HAP-1 (cell line): ENCODE measurements around the gene SRPRB.
A peak's percentile ranks its signal among the peaks of the same experiment; 100 is the strongest.

Experiments used
- DNase-seq, 2 experiments: peaks; one replicate each; pipeline ENCODE4 v3.0.0-alpha.2; 2016 to 2020; ENCODE audit warnings: low spot score in 2 of 2
- H3K27me3 ChIP-seq: fragments of 250-450 bp; sonication (Bioruptor Pico); 2 replicates; pipeline ENCODE4 v1.5.1; 2020; ENCODE audit warnings: low read depth, mild to moderate bottlenecking, moderate library complexity
- H3K36me3 ChIP-seq: fragments of 250-450 bp; sonication (Bioruptor Pico); replicated peaks from 2 replicates; pipeline ENCODE4 v1.5.1; 2020; ENCODE audit warnings: mild to moderate bottlenecking
- H3K4me1 ChIP-seq: fragments of 250-450 bp; sonication (Bioruptor Pico); 2 replicates; pipeline ENCODE4 v1.5.1; 2020; ENCODE audit warnings: mild to moderate bottlenecking
- H3K4me3 ChIP-seq: fragments of 250-450 bp; sonication (Bioruptor Pico); 2 replicates; pipeline ENCODE4 v1.5.1; 2020; ENCODE audit warnings: mild to moderate bottlenecking, moderate library complexity
- H3K9me3 ChIP-seq: fragments of 250-450 bp; sonication (Bioruptor Pico); 2 replicates; pipeline ENCODE4 v1.5.1; 2020; ENCODE audit warnings: mild to moderate bottlenecking, moderate library complexity
- in situ Hi-C: fragments of 300-500 bp; cut with MboI; formaldehyde crosslinking; loops from 3 replicates; pipeline ENCODE4 v1.14.3; 2020; ENCODE audit warnings: low sequenced_read_pairs, inconsistent platforms, mixed read lengths

Gene SRPRB, protein sequence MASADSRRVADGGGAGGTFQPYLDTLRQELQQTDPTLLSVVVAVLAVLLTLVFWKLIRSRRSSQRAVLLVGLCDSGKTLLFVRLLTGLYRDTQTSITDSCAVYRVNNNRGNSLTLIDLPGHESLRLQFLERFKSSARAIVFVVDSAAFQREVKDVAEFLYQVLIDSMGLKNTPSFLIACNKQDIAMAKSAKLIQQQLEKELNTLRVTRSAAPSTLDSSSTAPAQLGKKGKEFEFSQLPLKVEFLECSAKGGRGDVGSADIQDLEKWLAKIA

DNA sequence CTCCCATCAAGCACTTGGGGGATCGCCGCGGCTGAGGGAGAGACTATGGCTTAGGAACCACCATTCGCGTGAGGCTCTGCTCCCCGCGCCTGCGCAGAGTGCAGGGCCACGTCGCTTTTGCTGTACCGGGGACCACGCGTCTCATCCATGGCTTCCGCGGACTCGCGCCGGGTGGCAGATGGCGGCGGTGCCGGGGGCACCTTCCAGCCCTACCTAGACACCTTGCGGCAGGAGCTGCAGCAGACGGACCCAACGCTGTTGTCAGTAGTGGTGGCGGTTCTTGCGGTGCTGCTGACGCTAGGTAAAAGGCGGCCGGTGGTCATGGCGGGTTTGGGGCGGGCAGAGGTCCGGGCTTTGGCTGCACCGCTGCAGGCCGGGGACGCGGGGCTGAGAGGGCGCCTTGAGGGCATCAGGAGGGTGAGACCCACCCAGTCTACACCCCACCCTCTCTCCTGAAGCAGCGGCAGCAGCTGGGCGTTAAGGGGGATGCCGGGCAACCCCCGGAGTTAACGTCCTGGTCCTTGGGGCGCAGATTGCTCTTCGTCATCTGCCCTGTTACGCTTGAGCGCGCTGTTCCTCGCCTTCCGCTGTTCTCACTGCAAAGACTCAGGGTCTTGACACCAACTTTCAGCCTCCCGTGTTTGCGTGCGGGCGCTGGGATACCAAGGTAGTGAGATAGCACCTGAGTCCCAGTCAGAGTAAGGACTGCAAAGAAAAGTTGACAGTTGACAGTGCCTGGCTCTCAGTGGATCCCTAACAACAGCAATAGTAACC is at the start of gene SRPRB:
Gene SRPRB (plus strand): TSS at position 114 of the 774 bp plus-strand sequence. CDS start 34 bp downstream, at position 148.
- Histone ChIP-seq H3K36me3 (peaks cover 34% of the 10 kb centered on the region), H3K9me3 (no peaks in the 10 kb centered on the region), H3K4me3 (peak within 1 kb of the TSS; percentile 88), H3K4me1 (peaks cover 5% of the 10 kb centered on the region), H3K27me3 (no peaks in the 10 kb centered on the region)
- in situ Hi-C loops, result loop anchor here (10.0 kb wide), 1 partner anchor 141 kb away; the partner anchor contains the start of gene TOPBP1
- peak; percentile 93 to 94 for DNase-seq

- no peaks in the 10 kb centered on the region for H3K4me1 ChIP-seq
- H3K4me3 ChIP-seq, result no peak overlapping the region
- no peak for DNase-seq
- H3K27me3 ChIP-seq, result no peaks in the 10 kb centered on the region
- H3K9me3 ChIP-seq, result no peaks in the 10 kb centered on the region
- in situ Hi-C loops, result no loop called here
- H3K36me3 ChIP-seq, result no peaks in the 10 kb centered on the region
Observed at GRCh38 chr3:133756716-133757694, 48.6 kb upstream of the SRPRB start.

DNA sequence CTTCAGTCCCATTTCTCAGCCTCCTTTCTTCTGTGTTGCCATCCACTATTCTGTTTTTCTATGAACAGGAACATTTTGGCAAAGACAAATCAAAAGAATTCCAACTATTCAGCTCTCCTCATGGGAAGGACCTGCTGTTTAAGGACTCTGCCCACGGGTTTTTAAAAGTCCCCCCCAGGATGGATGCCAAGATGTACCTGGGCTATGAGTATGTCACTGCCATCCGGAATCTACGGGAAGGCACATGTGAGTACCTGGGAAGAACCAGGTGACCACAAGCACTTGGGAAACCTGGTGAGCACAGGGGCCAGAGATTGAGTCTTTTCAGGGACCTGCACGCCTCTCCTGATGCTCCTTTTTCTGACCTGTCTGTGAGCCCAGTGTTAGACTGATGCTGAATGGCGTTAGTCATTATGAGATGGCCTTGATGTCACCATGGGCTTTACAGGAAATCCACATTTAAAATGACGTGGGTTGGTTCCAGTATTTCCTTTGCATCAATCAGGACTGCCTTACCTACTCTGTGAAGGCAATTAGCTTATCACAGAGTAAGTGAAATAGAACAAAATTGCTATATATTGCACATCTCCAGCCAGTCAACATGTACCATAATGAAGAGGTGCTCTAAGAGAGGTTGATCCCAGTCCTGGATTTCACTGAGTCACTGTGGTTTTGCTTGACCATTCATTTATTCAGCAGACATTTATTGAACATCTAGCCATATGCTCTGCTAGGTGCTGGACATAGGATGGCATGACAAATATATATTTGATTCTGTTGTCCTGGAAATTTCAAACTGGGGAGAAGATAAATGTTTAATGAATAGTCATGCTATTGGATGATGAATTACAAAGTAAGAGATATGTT is 47.7 kb upstream of the SRPRB start:
- Histone ChIP-seq H3K27me3 (no peaks in the 10 kb centered on the region), H3K4me1 (no peaks in the 10 kb centered on the region), H3K9me3 (no peaks in the 10 kb centered on the region), H3K4me3 (no peak overlapping the region), H3K36me3 (no peaks in the 10 kb centered on the region)
- in situ Hi-C loops, result no loop called here
- no peak for DNase-seq

GRCh38 chr3:133758568-133758928 is 47.1 kb upstream of the SRPRB start:
- DNase-seq, result no peak
- H3K4me3 ChIP-seq, result no peak overlapping the region
- H3K27me3 ChIP-seq, result no peaks in the 10 kb centered on the region
- H3K9me3 ChIP-seq, result no peaks in the 10 kb centered on the region
- no peaks in the 10 kb centered on the region for H3K36me3 ChIP-seq
- in situ Hi-C loops, result no loop called here
- no peaks in the 10 kb centered on the region for H3K4me1 ChIP-seq

GRCh38 chr3:133758964-133759739 is 46.5 kb upstream of the SRPRB start:
- Histone ChIP-seq H3K9me3 (no peaks in the 10 kb centered on the region), H3K36me3 (no peaks in the 10 kb centered on the region), H3K4me1 (no peaks in the 10 kb centered on the region), H3K27me3 (no peaks in the 10 kb centered on the region), H3K4me3 (no peak overlapping the region)
- in situ Hi-C loops, result no loop called here
- DNase-seq, result no peak

- no peaks in the 10 kb centered on the region for H3K27me3 ChIP-seq
- no peak for DNase-seq
- no peaks in the 10 kb centered on the region for H3K4me1 ChIP-seq
- H3K36me3 ChIP-seq, result no peaks in the 10 kb centered on the region
- in situ Hi-C loops, result no loop called here
- no peaks in the 10 kb centered on the region for H3K9me3 ChIP-seq
- H3K4me3 ChIP-seq, result no peak overlapping the region
Observed at GRCh38 chr3:133759740-133760305, 45.8 kb upstream of the SRPRB start.

- no peak for DNase-seq
- H3K36me3 ChIP-seq, result no peaks in the 10 kb centered on the region
- in situ Hi-C loops, result no loop called here
- H3K9me3 ChIP-seq, result no peaks in the 10 kb centered on the region
- H3K4me3 ChIP-seq, result no peak overlapping the region
- H3K27me3 ChIP-seq, result no peaks in the 10 kb centered on the region
- H3K4me1 ChIP-seq, result no peaks in the 10 kb centered on the region
Observed at GRCh38 chr3:133760916-133761315, 44.7 kb upstream of the SRPRB start.

- Histone ChIP-seq H3K4me3 (no peak overlapping the region), H3K27me3 (no peaks in the 10 kb centered on the region), H3K4me1 (no peaks in the 10 kb centered on the region), H3K36me3 (no peaks in the 10 kb centered on the region), H3K9me3 (no peaks in the 10 kb centered on the region)
- DNase-seq, result no peak
- in situ Hi-C loops, result no loop called here
Observed at GRCh38 chr3:133761605-133762484, 43.8 kb upstream of the SRPRB start.

DNA sequence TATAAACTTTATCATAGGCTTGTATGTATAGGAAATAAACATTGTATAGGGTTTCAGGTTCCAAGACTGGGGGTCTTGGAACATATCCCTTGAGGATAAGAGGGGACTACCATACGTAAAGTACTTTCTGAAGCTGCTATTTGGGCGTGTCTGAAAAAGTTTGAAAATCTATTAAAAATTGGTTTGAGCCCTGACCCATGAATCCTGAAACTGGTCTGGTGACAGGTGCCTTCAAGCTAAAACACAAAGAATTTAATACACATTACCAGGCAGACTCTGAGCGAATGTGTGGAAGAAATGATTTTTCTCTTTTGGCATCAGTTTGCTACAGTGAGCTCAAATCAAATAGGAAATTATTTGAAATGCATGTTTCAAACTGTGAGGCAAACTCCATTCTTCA is 43.1 kb upstream of the SRPRB start:
- H3K27me3 ChIP-seq, result no peaks in the 10 kb centered on the region
- DNase-seq, result no peak
- no peaks in the 10 kb centered on the region for H3K4me1 ChIP-seq
- in situ Hi-C loops, result no loop called here
- H3K4me3 ChIP-seq, result no peak overlapping the region
- no peaks in the 10 kb centered on the region for H3K9me3 ChIP-seq
- no peaks in the 10 kb centered on the region for H3K36me3 ChIP-seq

DNA sequence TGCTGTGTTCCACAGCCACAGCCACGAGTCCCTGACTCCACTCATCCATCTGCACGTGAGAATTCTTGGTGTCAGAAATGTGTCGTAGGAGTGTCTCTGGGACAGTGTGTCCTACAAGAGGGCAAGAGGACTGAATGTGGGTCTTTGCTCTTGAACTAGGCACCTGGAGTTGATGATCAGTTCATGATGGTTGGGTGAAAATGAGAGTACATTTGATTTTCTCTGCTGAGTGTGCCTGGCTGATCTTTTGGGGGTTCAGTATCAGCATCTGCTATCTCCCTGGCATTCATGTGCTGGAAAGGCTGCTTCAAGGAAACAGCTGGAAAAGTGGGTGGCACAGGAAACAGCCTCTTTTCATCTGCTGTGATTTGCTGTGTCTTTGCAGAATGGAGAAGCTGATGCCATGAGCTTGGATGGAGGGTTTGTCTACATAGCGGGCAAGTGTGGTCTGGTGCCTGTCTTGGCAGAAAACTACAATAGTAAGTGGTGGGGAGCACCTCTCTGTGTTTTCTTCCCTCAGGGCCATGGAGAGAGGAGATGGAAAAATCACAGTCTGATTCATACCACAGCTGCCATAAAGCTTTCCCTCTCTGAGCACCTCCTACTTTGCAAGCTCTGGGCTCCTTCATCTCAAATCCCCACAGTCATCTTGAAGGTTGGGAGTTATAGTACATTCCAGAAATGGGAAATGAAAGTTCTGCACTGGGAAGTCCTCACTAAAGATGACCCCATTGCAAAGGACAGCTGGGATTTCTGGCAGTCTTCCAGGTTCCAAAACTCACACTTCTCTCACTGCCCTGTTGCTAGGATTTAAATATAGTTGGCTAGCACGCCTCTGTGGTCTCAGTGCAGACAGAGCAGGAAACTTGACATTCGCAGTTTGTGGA is 41.6 kb upstream of the SRPRB start:
- H3K4me1 ChIP-seq, result no peaks in the 10 kb centered on the region

DNA sequence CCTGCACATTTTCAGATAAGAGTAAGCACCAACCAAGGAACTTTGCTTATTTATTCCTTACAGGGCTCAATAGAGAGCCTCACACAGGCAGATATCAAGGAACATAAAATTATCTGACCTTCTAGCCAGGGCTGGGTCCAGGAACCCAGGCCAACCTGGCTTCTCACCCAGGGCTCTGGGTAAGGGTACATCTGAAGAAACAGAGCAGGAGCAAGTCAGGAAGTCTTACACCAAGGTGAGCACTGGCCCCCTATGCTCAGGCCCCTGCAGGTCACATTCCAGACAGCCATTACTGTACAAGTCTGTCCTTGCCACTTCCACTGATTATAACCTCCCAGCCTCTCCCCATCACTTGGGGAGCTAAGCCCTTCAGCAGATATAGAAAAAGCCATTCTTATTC is 40.4 kb upstream of the SRPRB start:
- Histone ChIP-seq H3K36me3 (no peaks in the 10 kb centered on the region), H3K4me3 (no peak overlapping the region), H3K4me1 (no peaks in the 10 kb centered on the region), H3K27me3 (no peaks in the 10 kb centered on the region), H3K9me3 (no peaks in the 10 kb centered on the region)
- in situ Hi-C loops, result no loop called here
- no peak for DNase-seq

More for the DNA sequence above, 41.6 kb upstream of the SRPRB start:
- H3K9me3 ChIP-seq, result no peaks in the 10 kb centered on the region
- no peak for DNase-seq
- H3K27me3 ChIP-seq, result no peaks in the 10 kb centered on the region
- H3K4me3 ChIP-seq, result no peak overlapping the region
- in situ Hi-C loops, result no loop called here
- H3K36me3 ChIP-seq, result no peaks in the 10 kb centered on the region
